Stimulated activated CD8-positive, alpha-beta memory T cell treated with anti-CD3 and anti-CD28 coated beads, Interleukin-7, amount 100 ng/mL, for 48 hours (primary cell): Measurements from ENCODE around the gene AP5M1.
"Not testable (repeated sequence)": the region's sequence is repeated elsewhere in the genome, so short reads cannot be mapped to it uniquely, and the experiment has no call there.

Experiments used
- DNase-seq, 2 donors: peaks; one replicate each; pipeline ENCODE4 v3.0.0-alpha.2; 2020; ENCODE audit warnings: low read depth in 1 of 2; ENCODE audit errors: extremely low read depth in 1 of 2

The AP5M1 gene

DNA sequence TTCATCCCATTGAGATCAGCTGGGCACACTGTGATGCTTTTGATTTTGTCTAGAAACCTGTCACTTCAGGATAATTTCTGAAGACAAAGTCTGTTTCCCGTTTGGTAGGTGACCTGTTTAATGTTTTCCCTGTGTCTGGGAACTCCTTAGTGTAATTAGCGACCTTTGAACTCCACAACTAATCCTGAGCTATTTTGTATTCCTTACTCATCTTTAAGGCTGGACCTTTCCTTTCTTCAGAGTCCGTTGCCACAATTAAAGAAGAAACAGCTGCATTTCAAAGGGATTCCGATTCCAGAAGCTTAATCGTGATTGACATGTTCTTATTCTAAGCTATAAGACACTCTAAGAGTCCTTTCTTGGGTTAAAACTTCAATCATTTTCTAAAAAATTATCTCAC lies 22.0 kb downstream of the AP5M1 start:
- DNase-seq, result no peak

DNA sequence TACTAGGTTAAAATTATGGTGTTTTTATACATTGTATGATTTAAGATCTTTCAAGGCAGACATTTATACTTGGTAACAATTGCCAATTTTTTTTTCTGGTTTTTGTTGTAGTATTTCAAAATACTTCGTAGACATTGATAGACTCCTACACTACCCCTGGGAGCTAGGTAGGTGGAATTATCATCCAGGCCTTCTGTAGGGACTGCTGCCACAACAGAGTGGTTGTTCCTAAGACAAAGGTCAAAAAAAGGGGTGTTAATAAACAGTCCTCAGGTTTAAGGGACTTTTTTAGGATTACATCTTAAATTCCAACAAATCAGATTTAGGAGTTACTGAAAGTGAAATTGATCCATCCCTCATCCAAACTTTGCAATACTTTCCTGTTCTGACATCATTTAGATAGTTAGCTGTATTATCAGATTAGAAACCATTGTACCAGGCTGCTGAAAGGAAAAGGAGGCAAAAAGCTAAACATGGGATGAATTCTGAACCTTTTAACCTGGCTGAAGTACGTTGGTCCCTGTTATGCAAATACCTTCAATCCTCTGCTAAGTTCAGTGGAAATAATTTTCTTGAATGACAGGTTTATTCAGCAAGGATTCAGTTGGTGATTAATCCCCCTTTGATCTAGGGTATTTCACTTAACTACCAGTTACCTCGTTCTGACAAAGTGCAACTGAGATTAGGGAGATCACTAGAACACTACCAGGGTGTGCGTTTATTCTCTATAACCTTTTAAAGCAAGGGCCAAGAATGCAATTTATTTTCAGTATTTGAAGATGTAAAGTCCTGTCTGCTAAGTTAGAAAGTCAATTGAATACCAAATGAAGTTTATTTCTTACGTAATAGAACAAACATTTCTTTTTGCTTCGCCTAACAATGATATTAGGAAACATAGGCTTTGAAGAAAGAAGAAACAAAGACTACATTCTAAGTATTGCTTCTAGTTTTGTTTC lies 23.2 kb downstream of the AP5M1 start:
- no peak for DNase-seq

DNA sequence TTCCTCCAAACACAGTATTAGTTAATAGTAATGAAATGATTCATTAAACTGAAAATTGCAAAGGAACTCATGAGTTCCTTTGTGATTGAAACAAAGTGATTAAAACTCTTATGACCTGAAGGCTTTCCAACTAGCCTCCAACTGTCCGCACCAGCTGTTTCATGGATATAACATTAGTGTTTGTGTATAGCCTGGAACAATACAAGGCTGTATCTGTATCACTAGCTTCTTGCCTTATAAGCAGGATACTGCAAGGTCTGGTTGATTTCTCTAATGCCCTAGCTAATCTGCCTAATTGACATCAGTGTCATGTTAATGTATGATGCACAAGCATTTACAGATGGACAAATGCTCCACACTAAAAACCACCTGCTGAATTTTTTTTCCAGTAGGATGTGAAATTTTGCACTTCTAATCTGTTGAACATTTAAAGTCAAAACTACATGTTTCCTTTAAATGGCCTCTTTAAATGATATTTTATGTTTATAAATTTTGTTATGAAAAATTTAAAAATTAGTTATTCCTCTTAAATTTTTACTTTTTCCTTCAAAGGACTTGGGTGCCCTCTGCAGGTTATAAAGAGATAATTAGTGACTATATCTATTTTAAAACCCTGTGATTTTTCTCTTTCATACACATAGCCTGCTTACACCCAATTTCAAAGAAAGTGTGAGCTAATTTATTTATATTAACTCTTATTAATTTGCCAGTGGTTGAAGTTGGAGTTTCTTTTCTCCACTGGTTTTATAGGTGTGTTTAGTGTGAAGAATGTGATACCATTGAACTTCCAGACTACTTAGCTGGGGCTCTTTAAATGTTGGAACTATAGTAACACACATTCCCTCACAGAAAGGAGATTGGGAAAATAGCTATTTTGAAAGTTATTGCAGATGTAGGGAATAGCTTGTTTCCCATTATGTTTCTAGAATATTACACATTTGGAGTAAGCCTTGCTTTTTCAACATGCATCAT lies 25.4 kb downstream of the AP5M1 start:
- no peak for DNase-seq

DNA sequence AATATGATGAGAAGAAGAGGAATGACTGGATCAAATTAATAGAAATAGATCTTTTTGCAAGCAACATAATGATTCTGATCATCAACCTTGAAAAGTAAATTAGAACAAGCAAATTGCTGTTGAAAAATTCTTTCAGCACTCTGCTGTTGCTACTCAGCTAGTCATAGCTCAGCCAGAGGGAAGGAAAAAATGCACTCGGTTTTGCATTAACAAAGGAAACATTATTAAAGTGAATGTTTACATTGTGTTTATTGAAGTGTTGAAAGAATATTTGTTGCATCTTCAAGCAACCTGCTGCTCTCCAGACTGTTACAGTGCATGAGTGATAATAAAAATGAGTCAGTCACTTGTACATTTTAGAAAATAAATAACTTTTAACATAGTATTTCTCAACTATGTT lies 26.5 kb downstream of the AP5M1 start:
- DNase-seq, result no peak

DNA sequence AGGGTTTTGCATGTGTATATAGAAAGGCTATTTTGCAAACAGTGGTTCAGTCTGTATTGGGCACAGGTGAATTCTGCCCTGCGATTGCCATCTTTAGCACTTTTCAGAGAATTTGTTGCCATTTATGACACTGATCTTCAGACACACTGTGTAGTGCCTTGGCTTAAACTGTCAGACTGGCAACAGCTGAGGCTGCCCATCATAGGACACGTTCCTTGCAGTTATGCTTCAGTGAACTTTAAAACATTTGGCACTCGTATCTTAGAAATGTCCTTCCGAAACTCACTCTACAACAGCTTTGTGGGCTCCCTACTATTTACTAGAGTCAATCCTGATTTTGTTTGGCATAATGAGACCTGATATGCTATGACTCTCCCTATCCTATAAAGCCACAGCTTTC lies 29.1 kb downstream of the AP5M1 start:
- DNase-seq, result no peak

DNA sequence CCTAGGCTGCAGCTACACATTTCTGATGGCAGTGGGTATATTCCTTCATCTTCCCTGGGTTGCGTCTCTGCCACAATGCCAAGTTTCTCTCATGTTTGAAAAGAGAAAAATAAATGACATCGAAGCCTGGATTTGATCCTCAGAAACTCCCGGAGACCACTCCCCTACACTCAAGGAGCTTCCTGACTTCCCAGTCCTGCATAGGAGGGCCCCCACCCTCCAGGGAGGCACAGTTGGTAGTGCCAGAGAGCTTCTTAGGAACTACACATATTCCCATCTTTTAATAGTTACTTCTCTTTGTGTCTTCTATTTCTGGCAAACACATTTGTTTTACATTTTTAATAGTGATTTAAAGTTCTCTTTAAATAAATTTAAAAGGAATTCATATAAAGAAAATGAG lies 30.7 kb downstream of the AP5M1 start:
- no peak for DNase-seq

DNA sequence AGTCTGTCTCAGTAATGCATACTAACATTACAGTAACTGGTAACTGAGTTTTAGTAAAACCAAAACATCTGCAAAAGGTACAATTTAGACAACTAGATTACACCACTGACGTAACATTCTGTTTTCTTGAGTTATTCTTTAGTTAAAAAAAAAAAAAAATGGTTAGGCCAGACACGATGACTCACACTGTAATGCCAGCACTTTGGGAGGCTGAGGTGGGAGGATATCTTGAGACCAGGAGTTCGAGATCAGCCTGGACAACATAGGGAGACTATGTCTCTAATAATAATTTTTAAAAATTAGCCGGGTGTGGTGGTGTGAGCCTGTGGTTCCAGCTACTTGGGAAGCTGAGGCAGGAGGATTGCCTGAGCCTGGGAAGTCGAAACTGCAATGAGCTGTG lies 34.1 kb downstream of the AP5M1 start:
- no peak for DNase-seq

DNA sequence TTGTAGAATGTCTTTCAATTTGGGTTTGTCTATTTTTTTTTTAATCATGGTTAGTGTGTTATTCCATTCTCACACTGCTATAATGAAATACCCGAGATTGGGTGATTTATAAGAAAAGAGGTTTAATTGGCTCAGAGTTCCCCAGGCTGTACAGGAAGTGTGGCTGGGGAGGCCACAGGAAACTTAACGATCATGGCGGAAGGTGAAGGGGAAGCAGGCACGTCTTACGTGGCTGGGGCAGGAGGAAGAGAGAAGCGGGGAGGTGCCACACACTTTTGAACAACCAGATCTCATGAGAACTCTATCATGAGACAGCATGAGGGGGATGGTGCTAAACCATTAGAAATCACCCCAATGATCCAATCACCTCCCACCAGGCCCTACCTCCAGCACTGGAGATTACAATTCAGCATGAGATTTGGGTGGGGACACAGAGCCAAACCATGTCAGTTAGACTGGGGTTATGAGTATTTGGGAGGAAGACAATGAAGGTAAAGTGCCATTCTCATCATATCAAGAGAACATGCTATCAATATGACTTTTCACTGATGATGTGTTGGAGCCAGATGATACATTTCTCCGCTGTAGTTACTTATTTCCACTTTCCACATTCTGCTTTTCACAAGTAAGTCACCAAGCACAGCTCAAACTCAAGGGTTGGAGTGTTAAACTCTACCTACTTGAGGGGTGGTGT lies 45.8 kb downstream of the AP5M1 start:
- DNase-seq, result no peak

DNA sequence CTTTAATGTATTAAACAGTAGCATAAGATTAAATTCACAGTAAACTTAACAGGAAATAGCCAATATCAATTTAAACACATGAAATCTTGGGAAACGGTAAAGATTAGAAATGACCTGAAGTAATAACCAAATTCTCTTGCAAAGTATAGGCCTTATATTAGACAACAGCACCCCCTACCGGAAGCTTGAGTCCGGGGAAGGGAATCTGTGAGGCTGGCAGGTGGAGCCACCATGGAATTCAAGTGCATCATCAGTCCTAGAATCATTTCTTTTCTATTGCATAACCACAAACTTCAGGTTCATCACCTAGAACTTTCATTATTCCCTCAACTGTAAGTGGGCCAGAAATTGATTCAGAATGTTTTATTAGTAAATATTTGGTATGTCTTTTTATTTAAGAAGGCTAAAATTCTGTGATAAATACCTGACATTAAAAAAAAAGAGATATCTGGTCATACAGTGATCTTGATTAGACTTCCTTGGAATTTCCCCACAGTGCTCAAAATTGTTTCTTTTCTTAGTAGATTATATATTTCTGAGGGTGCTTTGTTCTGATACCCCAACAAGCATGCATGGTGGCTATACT lies 48.6 kb downstream of the AP5M1 start:
- peak; percentile 8 to 43 for DNase-seq

DNA sequence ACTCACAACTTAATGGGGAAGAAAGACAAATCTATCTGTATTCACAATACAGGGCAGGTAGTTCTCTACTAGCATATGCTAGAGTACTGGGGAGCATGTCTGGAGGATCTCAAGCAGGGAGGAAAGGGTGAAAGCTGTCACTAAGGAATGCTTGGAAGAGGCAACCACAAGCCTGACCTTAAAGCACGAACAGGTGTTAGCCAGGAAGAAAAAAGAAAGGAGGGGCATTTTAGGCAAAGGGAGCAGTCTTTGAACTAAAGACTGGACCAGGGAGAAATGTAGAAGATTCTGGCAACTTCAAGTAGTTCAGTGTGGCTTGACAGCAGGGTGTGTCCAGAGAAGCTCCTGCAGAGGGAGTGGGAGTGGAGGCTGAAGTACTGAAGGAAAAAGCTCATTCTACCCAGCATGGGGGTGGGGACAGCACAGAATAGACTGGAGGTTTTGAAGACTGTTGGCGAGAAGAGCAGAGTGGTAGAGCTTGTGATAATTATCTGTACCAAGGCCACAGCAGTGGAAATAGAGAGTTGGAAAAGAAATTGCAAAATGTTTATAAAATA lies 50.9 kb downstream of the AP5M1 start:
- DNase-seq, result no peak

DNA sequence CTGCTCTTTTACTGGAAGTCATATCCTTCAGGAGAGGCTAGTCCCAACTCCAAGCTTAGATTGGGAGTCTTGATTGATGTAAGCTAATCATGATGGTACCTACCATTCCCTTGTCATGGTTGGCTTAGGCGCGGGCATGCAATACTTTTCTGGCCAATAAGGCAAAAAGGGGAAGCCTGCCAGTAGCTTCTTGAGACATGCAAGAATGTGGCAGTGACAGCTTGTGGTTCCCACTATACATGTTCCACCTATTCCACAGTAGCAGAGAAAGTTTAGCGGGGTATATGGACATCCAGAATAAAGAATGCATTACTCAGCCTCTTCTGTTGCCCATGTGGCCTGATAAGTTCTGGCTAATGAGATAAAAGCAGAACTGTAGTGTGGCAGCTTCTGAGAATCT lies 55.0 kb downstream of the AP5M1 start:
- DNase-seq, result no peak

DNA sequence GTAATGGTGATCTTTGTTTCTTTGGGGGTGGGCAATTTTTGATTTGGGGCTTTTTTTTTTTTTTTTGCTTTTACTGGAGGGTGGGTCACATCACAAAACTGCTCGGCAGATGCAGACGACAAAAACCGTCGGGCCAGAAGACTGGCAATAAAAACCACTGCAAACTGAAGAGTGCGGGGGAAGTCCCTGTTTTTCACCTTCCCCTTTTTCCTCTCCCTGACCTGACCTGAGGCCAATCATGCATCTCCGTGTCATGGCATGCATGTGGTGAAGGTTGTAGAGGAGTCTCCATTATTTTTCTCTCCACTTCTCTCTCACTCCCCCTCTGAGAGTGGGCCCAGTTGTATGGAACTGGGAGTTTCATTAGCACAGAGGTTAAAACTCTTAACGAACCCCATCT lies 57.5 kb downstream of the AP5M1 start:
- DNase-seq, result no peak

DNA sequence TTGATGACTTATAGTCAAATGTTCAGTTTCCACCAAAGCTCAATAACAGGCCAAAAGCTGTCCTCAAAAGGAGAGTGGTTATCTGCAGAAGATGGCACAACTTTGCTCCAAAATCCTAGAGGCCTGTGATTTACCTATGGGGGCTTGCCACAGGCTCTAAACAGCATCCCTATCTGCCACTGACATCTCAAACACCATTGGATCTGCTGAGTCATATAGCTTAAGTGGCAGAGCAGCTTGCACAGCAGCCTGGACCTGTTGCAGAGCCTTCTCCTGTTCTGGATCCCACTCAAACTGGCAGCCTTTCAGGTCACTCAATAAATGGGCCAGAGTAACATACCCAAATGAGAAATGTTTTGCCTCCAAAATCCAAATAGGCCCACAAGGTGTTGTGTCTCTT lies 61.1 kb downstream of the AP5M1 start:
- no peak for DNase-seq

DNA sequence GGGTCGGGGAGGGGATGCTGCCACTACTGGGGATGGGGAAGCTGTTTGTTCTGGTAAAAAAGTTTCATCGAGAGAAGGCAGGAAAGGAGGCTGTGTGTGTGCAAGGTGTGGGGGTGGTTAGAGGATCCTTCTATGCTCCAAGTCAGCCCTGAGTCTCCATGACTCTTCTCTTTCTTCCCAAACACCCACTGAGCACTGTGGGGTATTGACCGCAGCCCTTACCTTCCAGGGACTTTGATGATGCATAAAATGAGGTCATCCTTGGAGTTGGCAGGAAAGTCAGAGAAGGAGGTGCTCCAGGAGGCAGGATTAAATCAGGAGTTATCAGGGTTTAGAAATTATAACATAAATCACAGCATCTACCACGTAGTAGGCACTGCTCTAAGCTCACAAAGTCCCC lies 63.7 kb downstream of the AP5M1 start:
- not testable (repeated sequence) for DNase-seq

DNA sequence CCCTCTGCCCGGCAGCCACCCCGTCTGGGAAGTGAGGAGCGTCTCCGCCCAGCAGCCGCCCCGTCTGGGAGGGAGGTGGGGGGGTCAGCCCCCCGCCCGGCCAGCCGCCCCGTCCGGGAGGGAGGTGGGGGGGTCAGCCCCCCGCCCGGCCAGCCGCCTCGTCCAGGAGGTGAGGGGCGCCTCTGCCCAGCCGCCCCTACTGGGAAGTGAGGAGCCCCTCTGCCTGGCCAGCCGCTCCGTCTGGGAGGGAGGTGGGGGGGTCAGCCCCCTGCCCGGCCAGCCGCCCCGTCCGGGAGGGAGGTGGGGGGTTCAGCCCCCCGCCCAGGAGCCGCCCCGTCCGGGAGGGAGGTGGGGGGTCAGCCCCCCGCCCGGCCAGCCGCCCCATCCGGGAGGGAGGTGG lies 65.0 kb downstream of the AP5M1 start:
- not testable (repeated sequence) for DNase-seq

DNA sequence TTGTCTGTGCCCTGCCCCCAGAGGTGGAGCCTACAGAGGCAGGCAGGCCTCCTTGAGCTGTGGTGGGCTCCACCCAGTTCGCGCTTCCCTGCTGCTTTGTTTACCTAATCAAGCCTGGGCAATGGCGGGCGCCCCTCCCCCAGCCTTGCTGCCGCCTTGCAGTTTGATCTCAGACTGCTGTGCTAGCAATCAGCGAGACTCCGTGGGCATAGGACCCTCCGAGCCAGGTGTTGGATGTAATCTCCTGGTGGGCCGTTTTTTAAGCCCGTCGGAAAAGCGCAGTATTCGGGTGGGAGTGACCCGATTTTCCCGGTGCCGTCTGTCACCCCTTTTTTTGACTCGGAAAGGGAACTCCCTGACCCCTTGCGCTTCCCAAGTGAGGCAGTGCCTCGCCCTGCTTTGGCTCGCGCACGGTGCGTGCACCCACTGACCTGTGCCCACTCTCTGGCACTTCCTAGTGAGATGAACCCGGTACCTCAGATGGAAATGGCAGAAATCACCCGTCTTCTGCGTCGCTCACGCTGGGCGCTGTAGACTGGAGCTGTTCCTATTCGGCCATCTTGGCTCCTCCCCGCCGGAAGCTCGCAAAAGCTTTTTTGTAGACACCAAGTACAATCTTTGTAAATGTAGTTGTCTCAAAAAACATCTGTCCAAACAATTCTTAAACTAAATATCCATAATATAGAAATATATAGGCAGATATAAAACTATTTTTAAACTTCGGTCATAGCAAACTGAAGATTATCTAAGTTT lies 75.0 kb downstream of the AP5M1 start:
- DNase-seq, result not testable (repeated sequence)

DNA sequence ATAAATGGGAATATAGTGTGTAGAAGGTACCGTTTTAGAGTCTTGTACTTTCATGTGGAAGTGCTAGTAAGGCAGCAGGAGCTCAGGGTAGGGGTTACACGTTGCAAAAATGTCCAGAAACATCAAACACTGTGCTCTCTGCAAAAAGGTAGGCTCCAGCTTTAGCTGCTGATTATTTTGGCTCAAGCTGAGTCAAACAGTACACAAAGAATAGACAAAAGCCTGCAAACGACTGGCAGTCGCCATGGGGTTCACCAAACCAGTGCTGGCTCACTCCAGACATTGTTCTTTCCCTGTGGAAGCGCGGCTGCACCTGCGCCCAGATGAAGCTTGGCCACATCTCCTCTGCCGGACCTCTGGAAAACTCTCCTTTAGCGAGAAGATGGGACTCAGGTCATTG lies 76.3 kb downstream of the AP5M1 start:
- DNase-seq, result no peak

DNA sequence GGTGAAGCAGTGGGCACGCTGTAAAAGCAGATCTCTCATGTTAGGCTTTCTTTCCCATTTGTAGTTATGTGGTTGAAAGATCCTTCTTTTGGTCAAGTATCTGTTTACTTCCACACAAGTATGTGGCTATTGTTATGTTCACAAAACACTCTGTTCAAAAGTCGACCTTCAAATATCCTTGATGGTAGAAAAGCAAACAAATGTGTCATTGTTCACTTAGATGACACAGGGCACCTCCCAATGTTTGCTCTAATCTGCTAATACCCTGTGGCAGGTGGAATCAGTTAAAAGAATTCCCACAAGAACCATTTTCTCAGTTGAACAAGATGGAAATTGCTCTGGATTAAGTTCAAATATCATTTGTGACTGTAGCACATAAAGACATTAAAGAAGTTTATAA lies 78.0 kb downstream of the AP5M1 start:
- no peak for DNase-seq
